ENCODE results near the gene WIZ. TPM values are rescaled to one million over a fixed set of nuclear protein-coding genes. Genes with fewer than 3 reads are reported as not detected.
"Not testable (repeated sequence)": the region's sequence is repeated elsewhere in the genome, so short reads cannot be mapped to it uniquely, and the experiment has no call there.

The WIZ gene
- polyA plus RNA-seq: 1.8 TPM

- Mint-ChIP-seq H3K36me3 (peaks cover 8% of the 10 kb centered on the region), H3K4me3 (peak within 1 kb of the TSS; percentile 65 to 91 (median 83)), H3K27me3 (no peaks in the 10 kb centered on the region), H3K27ac (peak within 1 kb of the TSS; percentile 82 to 96 (median 89)), H3K9me3 (peaks cover 0 to 2% (median 0%) of the 10 kb centered on the region in 3 donors), H3K4me1 (peaks cover 0 to 6% (median 6%) of the 10 kb centered on the region in 3 donors)
Observed at GRCh38 chr19:15449620-15450527, at the start of gene WIZ. Gene WIZ (minus strand): TSS chr19:15449956. CDS start chr19:15448307, 1,649 bp downstream.

GRCh38 chr19:15498910-15499309 is 49.2 kb upstream of the WIZ start:
- Mint-ChIP-seq H3K4me1 (no peaks in the 10 kb centered on the region), H3K27me3 (peaks cover 12% of the 10 kb centered on the region), H3K9me3 (no peaks in the 10 kb centered on the region), H3K27ac (no peak overlapping the region), H3K4me3 (no peak overlapping the region), H3K36me3 (no peaks in the 10 kb centered on the region)

- Mint-ChIP-seq H3K27me3 (peaks cover 12% of the 10 kb centered on the region), H3K9me3 (no peaks in the 10 kb centered on the region), H3K27ac (no peak overlapping the region), H3K4me3 (no peak overlapping the region), H3K36me3 (no peaks in the 10 kb centered on the region), H3K4me1 (no peaks in the 10 kb centered on the region)
Observed at GRCh38 chr19:15498156-15498858, 48.6 kb upstream of the WIZ start.

- H3K9me3 Mint-ChIP-seq: peaks cover 0 to 2% (median 0%) of the 10 kb centered on the region in 3 donors
- H3K4me1 Mint-ChIP-seq: peaks cover 0 to 4% (median 0%) of the 10 kb centered on the region in 3 donors
- H3K36me3 Mint-ChIP-seq: no peaks in the 10 kb centered on the region
- H3K27me3 Mint-ChIP-seq: peaks cover 5% of the 10 kb centered on the region
- H3K4me3 Mint-ChIP-seq: no peak overlapping the region
- H3K27ac Mint-ChIP-seq: peak overlapping the region in 1 of 3 donors; percentile 16
Observed at GRCh38 chr19:15495151-15495550, 45.4 kb upstream of the WIZ start.

- H3K9me3 Mint-ChIP-seq: peaks cover 0 to 2% (median 2%) of the 10 kb centered on the region in 3 donors
- H3K4me3 Mint-ChIP-seq: no peak overlapping the region
- peaks cover 2% of the 10 kb centered on the region for H3K36me3 Mint-ChIP-seq
- H3K27ac Mint-ChIP-seq: no peak overlapping the region
- H3K27me3 Mint-ChIP-seq: peaks cover 3% of the 10 kb centered on the region
- H3K4me1 Mint-ChIP-seq: peaks cover 0 to 4% (median 0%) of the 10 kb centered on the region in 3 donors
Observed at GRCh38 chr19:15488489-15489226, 38.9 kb upstream of the WIZ start.

- no peak overlapping the region for H3K27ac Mint-ChIP-seq
- H3K4me1 Mint-ChIP-seq: peaks cover 0 to 3% (median 0%) of the 10 kb centered on the region in 3 donors
- peaks cover 2% of the 10 kb centered on the region for H3K36me3 Mint-ChIP-seq
- H3K9me3 Mint-ChIP-seq: peaks cover 0 to 2% (median 0%) of the 10 kb centered on the region in 3 donors
- H3K4me3 Mint-ChIP-seq: no peak overlapping the region
- peaks cover 2% of the 10 kb centered on the region for H3K27me3 Mint-ChIP-seq
Observed at GRCh38 chr19:15487038-15487437, 37.3 kb upstream of the WIZ start.

GRCh38 chr19:15485768-15486167 is 36.0 kb upstream of the WIZ start:
- H3K36me3 Mint-ChIP-seq, H3K4me1 Mint-ChIP-seq, H3K27me3 Mint-ChIP-seq, H3K4me3 Mint-ChIP-seq, H3K9me3 Mint-ChIP-seq, H3K27ac Mint-ChIP-seq: not testable (repeated sequence)

- not testable (repeated sequence) for H3K27ac Mint-ChIP-seq, H3K4me1 Mint-ChIP-seq, H3K9me3 Mint-ChIP-seq, H3K36me3 Mint-ChIP-seq, H3K4me3 Mint-ChIP-seq, H3K27me3 Mint-ChIP-seq
Observed at GRCh38 chr19:15480996-15481395, 31.2 kb upstream of the WIZ start.

- Mint-ChIP-seq H3K9me3 (no peaks in the 10 kb centered on the region), H3K4me3 (peak within 1 kb of the TSS in 1 of 4 donors; percentile 3), H3K36me3 (no peaks in the 10 kb centered on the region), H3K4me1 (peaks cover 0 to 4% (median 3%) of the 10 kb centered on the region in 3 donors), H3K27me3 (no peaks in the 10 kb centered on the region), H3K27ac (peak within 1 kb of the TSS in 1 of 3 donors; percentile 76)
Observed at GRCh38 chr19:15479391-15480345, 29.9 kb upstream of the WIZ start, which contains the start of gene PGLYRP2. Gene PGLYRP2 (minus strand): TSS chr19:15479501. CDS start chr19:15479371, 130 bp downstream.

GRCh38 chr19:15476325-15476724 is 26.6 kb upstream of the WIZ start:
- no peaks in the 10 kb centered on the region for H3K9me3 Mint-ChIP-seq
- H3K36me3 Mint-ChIP-seq: no peaks in the 10 kb centered on the region
- H3K4me3 Mint-ChIP-seq: no peak overlapping the region
- H3K27me3 Mint-ChIP-seq: peaks cover 5% of the 10 kb centered on the region
- peaks cover 0 to 9% (median 4%) of the 10 kb centered on the region in 3 donors for H3K4me1 Mint-ChIP-seq
- no peak overlapping the region for H3K27ac Mint-ChIP-seq

GRCh38 chr19:15475611-15476010 is 25.9 kb upstream of the WIZ start:
- no peaks in the 10 kb centered on the region for H3K36me3 Mint-ChIP-seq
- H3K4me3 Mint-ChIP-seq: no peak overlapping the region
- H3K27me3 Mint-ChIP-seq: peaks cover 6% of the 10 kb centered on the region
- peaks cover 0 to 9% (median 4%) of the 10 kb centered on the region in 3 donors for H3K4me1 Mint-ChIP-seq
- no peaks in the 10 kb centered on the region for H3K9me3 Mint-ChIP-seq
- no peak overlapping the region for H3K27ac Mint-ChIP-seq

- Mint-ChIP-seq H3K27ac (no peak overlapping the region), H3K4me1 (peaks cover 0 to 9% (median 4%) of the 10 kb centered on the region in 3 donors), H3K4me3 (no peak overlapping the region), H3K27me3 (peaks cover 6% of the 10 kb centered on the region), H3K36me3 (no peaks in the 10 kb centered on the region), H3K9me3 (no peaks in the 10 kb centered on the region)
Observed at GRCh38 chr19:15475169-15475568, 25.4 kb upstream of the WIZ start.

GRCh38 chr19:15473821-15474220 is 24.1 kb upstream of the WIZ start:
- Mint-ChIP-seq H3K27me3 (peaks cover 16% of the 10 kb centered on the region), H3K4me1 (peaks cover 9 to 15% (median 13%) of the 10 kb centered on the region in 3 donors), H3K4me3 (peak overlapping the region in 1 of 4 donors; percentile 57)
- not testable (repeated sequence) for H3K27ac Mint-ChIP-seq, H3K36me3 Mint-ChIP-seq, H3K9me3 Mint-ChIP-seq

GRCh38 chr19:15471639-15472101 is 21.9 kb upstream of the WIZ start:
- H3K4me3 Mint-ChIP-seq: peak overlapping the region in 2 of 4 donors; percentile 39 to 70
- peaks cover 23% of the 10 kb centered on the region for H3K27me3 Mint-ChIP-seq
- peaks cover 3% of the 10 kb centered on the region for H3K36me3 Mint-ChIP-seq
- H3K27ac Mint-ChIP-seq: no peak overlapping the region
- no peaks in the 10 kb centered on the region for H3K9me3 Mint-ChIP-seq
- H3K4me1 Mint-ChIP-seq: peaks cover 18 to 29% (median 21%) of the 10 kb centered on the region in 3 donors

Measured in IgD-negative memory B cell (primary cell).